ENCODE data around the gene PRKG1. TPM values are rescaled to one million over a fixed set of nuclear protein-coding genes. Genes with fewer than 3 reads are reported as not detected.

Gene PRKG1
- total RNA-seq, 1 experiment from 2014 or later: 0.21 TPM

DNA sequence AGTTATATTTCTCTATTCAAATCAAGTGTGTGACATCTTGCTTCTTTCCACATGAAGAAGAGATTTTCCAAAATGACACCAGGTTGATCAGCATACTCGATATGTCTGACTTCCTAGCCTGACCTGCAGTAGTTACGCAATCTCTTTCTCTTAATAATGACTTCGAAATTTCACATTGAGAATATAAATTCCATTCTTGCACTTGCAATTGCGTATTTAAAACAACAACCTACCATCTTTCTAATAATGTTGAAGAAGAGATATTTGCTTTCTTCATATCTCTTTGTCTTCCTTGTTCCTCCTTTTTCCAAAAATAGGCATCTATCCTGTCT lies 348.8 kb downstream of the PRKG1 start:
- no peaks in the 10 kb centered on the region for H3K9me3 Mint-ChIP-seq (ENCODE audit: low read depth, unreplicated experiment)
- no peaks in the 10 kb centered on the region for H3K4me1 Mint-ChIP-seq (ENCODE audit: low read depth, unreplicated experiment)
- no peak overlapping the region for H3K27ac Mint-ChIP-seq (ENCODE audit: unreplicated experiment)
- H3K36me3 Mint-ChIP-seq (ENCODE audit: insufficient read depth, unreplicated experiment): no peaks in the 10 kb centered on the region
- no TSS peak for BruUV-seq (replicated peaks)
- H3K27me3 Mint-ChIP-seq (ENCODE audit: unreplicated experiment): peaks cover 16% of the 10 kb centered on the region
- CTCF ChIA-PET: interaction anchor here (0.6 to 0.7 kb wide), 2 partner anchors 320 to 420 kb away, joined by 3 to 5 read pairs; no protein-coding TSS in a partner anchor
- intact Hi-C loops (cut with micrococcal nuclease; ENCODE audit: unreplicated experiment): loop anchor here (5.0 kb wide), 2 partner anchors 421 to 636 kb away; no protein-coding TSS in a partner anchor
- DNase-seq: no peak
- no peak overlapping the region for H3K4me3 Mint-ChIP-seq (ENCODE audit: low read depth, unreplicated experiment)
- TF ChIP-seq CTCF (IDR thresholded peaks at IDR 0.05; ENCODE audit: unreplicated experiment): no peak

- BruUV-seq (replicated peaks): no TSS peak
- no peak overlapping the region for H3K27ac Mint-ChIP-seq (ENCODE audit: unreplicated experiment)
- H3K36me3 Mint-ChIP-seq (ENCODE audit: insufficient read depth, unreplicated experiment): no peaks in the 10 kb centered on the region
- H3K27me3 Mint-ChIP-seq (ENCODE audit: unreplicated experiment): peaks cover 21% of the 10 kb centered on the region
- H3K4me1 Mint-ChIP-seq (ENCODE audit: low read depth, unreplicated experiment): no peaks in the 10 kb centered on the region
- CTCF ChIA-PET: no interaction called here
- intact Hi-C loops (cut with micrococcal nuclease; ENCODE audit: unreplicated experiment): no loop called here
- H3K9me3 Mint-ChIP-seq (ENCODE audit: low read depth, unreplicated experiment): no peaks in the 10 kb centered on the region
- no peak for DNase-seq
- H3K4me3 Mint-ChIP-seq (ENCODE audit: low read depth, unreplicated experiment): no peak overlapping the region
- no peak for TF ChIP-seq CTCF (IDR thresholded peaks at IDR 0.05; ENCODE audit: unreplicated experiment)
These were observed 351.1 kb downstream of the PRKG1 start for GRCh38 chr10:51425431-51425830.

DNA sequence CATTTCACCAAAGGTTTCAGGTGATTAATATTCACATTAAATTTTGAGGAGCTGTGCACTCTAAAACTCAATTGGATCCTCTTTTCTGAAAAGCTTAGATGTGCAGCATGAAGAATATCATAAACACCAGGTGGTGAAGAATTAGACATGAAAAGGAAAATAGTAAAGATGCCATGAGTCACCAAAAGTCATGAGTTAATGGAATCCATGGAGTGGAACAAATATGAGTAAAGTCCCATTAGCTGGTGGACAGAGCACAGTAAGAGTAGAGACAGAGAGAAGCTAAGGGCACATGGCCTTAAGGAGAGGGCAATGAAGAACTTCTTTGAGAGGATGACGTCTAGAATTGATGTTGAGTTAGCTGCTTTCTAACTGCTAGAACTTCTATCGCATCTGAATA lies 353.5 kb downstream of the PRKG1 start:
- no peak for TF ChIP-seq CTCF (IDR thresholded peaks at IDR 0.05; ENCODE audit: unreplicated experiment)
- Mint-ChIP-seq H3K36me3 (ENCODE audit: insufficient read depth, unreplicated experiment) (no peaks in the 10 kb centered on the region), H3K4me1 (ENCODE audit: low read depth, unreplicated experiment) (no peaks in the 10 kb centered on the region), H3K4me3 (ENCODE audit: low read depth, unreplicated experiment) (no peak overlapping the region), H3K27ac (ENCODE audit: unreplicated experiment) (no peak overlapping the region), H3K9me3 (ENCODE audit: low read depth, unreplicated experiment) (no peaks in the 10 kb centered on the region), H3K27me3 (ENCODE audit: unreplicated experiment) (peaks cover 31% of the 10 kb centered on the region)
- DNase-seq: no peak
- BruUV-seq (replicated peaks): no TSS peak
- intact Hi-C loops (cut with micrococcal nuclease; ENCODE audit: unreplicated experiment): no loop called here
- CTCF ChIA-PET: interaction anchor here (0.6 kb wide), 1 partner anchor 381 kb away, joined by 4 read pairs; no protein-coding TSS in a partner anchor

- intact Hi-C loops (cut with micrococcal nuclease; ENCODE audit: unreplicated experiment): no loop called here
- CTCF ChIA-PET: no interaction called here
- Mint-ChIP-seq H3K27ac (ENCODE audit: unreplicated experiment) (no peak overlapping the region), H3K27me3 (ENCODE audit: unreplicated experiment) (peaks cover 31% of the 10 kb centered on the region), H3K36me3 (ENCODE audit: insufficient read depth, unreplicated experiment) (no peaks in the 10 kb centered on the region), H3K4me3 (ENCODE audit: low read depth, unreplicated experiment) (no peak overlapping the region), H3K4me1 (ENCODE audit: low read depth, unreplicated experiment) (no peaks in the 10 kb centered on the region), H3K9me3 (ENCODE audit: low read depth, unreplicated experiment) (no peaks in the 10 kb centered on the region)
- no peak for DNase-seq
- no peak for TF ChIP-seq CTCF (IDR thresholded peaks at IDR 0.05; ENCODE audit: unreplicated experiment)
- no TSS peak for BruUV-seq (replicated peaks)
These were observed 356.2 kb downstream of the PRKG1 start for GRCh38 chr10:51430506-51430905.
